Upper lobe of right lung (tissue), 1 donor: Measurements from ENCODE around the gene RPS24. TPM values are rescaled to one million over a fixed set of nuclear protein-coding genes. Genes with fewer than 3 reads are reported as not detected.

Experiments
- ATAC-seq: fragments of 200-7000 bp; cut with Tn5 transposase; one replicate; pipeline ENCODE4 v1.9.1; 2020; ENCODE audit warnings: mild to moderate bottlenecking, moderate library complexity
- DNase-seq: peaks from one replicate; pipeline ENCODE4 v3.0.0-alpha.2; 2020
- H3K27ac ChIP-seq: fragments of 200-600 bp; one replicate; pipeline ENCODE4 v1.8.0; 2022
- H3K27me3 ChIP-seq: fragments of 200-600 bp; one replicate; pipeline ENCODE4 v1.8.0; 2022; ENCODE audit warnings: mild to moderate bottlenecking
- H3K36me3 ChIP-seq: fragments of 200-600 bp; one replicate; pipeline ENCODE4 v1.8.0; 2022
- H3K4me1 ChIP-seq: fragments of 200-600 bp; one replicate; pipeline ENCODE4 v1.8.0; 2022
- H3K4me3 ChIP-seq: fragments of 200-600 bp; one replicate; pipeline ENCODE4 v1.8.0; 2022; ENCODE audit warnings: mild to moderate bottlenecking
- H3K9me3 ChIP-seq: fragments of 200-600 bp; one replicate; pipeline ENCODE4 v1.8.0; 2022
- CTCF ChIP-seq: fragments of 200-600 bp; IDR thresholded peaks from one replicate; pipeline ENCODE4 v1.8.0; 2022; ENCODE audit warnings: antibody characterized with exemption
- intact Hi-C: fragments of 100-400 bp; cut with DNase I; formaldehyde crosslinking; loops from one replicate; pipeline ENCODE4 v1.11.0; 2022
- total RNA-seq: library from RNA; stranded (reverse); fragmentation: NEBNext Ultra II Directional; extraction: Animal tissue kit (Norgen Biotek cat#: 25700); gene quantifications from one replicate; pipeline ENCODE4 v1.2.1, GENCODE V29; 2021
- donor health status: DM: no; HTN: yes; CAD: no; lungs with severe emphysema.

The RPS24 gene
- total RNA-seq, 1 donor from 2014 or later = 1,039 TPM

GRCh38 chr10:78046711-78047269 lies 13.1 kb downstream of the RPS24 start:
- ATAC-seq = no peak
- H3K4me1 ChIP-seq = peaks cover 4% of the 10 kb centered on the region
- no peak overlapping the region for H3K4me3 ChIP-seq
- TF ChIP-seq CTCF = no peak
- H3K9me3 ChIP-seq = no peaks in the 10 kb centered on the region
- H3K27me3 ChIP-seq = no peaks in the 10 kb centered on the region
- peaks cover 11% of the 10 kb centered on the region for H3K36me3 ChIP-seq
- DNase-seq = no peak
- no peak overlapping the region for H3K27ac ChIP-seq
- intact Hi-C loops = loop anchor here (10.0 kb wide), 1 partner anchor 1148 kb away; no protein-coding TSS in a partner anchor

GRCh38 chr10:78047314-78047891 lies 13.7 kb downstream of the RPS24 start:
- DNase-seq (peak; percentile 86), ATAC-seq (peak; percentile 93)
- H3K9me3 ChIP-seq = no peaks in the 10 kb centered on the region
- H3K4me1 ChIP-seq = peaks cover 4% of the 10 kb centered on the region
- no peak overlapping the region for H3K27ac ChIP-seq
- intact Hi-C loops = loop anchor here (10.0 kb wide), 1 partner anchor 1147 kb away; no protein-coding TSS in a partner anchor
- peak; percentile 91 for TF ChIP-seq CTCF
- peaks cover 4% of the 10 kb centered on the region for H3K36me3 ChIP-seq
- H3K27me3 ChIP-seq = no peaks in the 10 kb centered on the region
- H3K4me3 ChIP-seq = no peak overlapping the region

GRCh38 chr10:78049851-78050250 lies 16.2 kb downstream of the RPS24 start:
- Histone ChIP-seq H3K9me3 (no peaks in the 10 kb centered on the region), H3K36me3 (no peaks in the 10 kb centered on the region), H3K27me3 (no peaks in the 10 kb centered on the region), H3K4me3 (no peak overlapping the region), H3K27ac (no peak overlapping the region), H3K4me1 (peaks cover 11% of the 10 kb centered on the region)
- TF ChIP-seq CTCF = no peak
- intact Hi-C loops = loop anchor here (10.0 kb wide), 1 partner anchor 1145 kb away; no protein-coding TSS in a partner anchor
- ATAC-seq (peak; percentile 9), DNase-seq (no peak)

GRCh38 chr10:78053211-78053868 lies 19.7 kb downstream of the RPS24 start:
- Histone ChIP-seq H3K36me3 (no peaks in the 10 kb centered on the region), H3K9me3 (no peaks in the 10 kb centered on the region), H3K27me3 (no peaks in the 10 kb centered on the region), H3K4me3 (no peak overlapping the region), H3K4me1 (peaks cover 7% of the 10 kb centered on the region), H3K27ac (no peak overlapping the region)
- no peak for TF ChIP-seq CTCF
- intact Hi-C loops = no loop called here
- DNase-seq (no peak), ATAC-seq (no peak)

GRCh38 chr10:78058562-78058961 lies 24.9 kb downstream of the RPS24 start:
- no peak for ATAC-seq
- DNase-seq = no peak
- Histone ChIP-seq H3K27me3 (no peaks in the 10 kb centered on the region), H3K27ac (no peak overlapping the region), H3K4me3 (no peak overlapping the region), H3K9me3 (no peaks in the 10 kb centered on the region), H3K36me3 (no peaks in the 10 kb centered on the region), H3K4me1 (peaks cover 4% of the 10 kb centered on the region)
- intact Hi-C loops = no loop called here
- TF ChIP-seq CTCF = no peak
